ENCODE results near the gene CYP19A1.

The CYP19A1 gene

DNA sequence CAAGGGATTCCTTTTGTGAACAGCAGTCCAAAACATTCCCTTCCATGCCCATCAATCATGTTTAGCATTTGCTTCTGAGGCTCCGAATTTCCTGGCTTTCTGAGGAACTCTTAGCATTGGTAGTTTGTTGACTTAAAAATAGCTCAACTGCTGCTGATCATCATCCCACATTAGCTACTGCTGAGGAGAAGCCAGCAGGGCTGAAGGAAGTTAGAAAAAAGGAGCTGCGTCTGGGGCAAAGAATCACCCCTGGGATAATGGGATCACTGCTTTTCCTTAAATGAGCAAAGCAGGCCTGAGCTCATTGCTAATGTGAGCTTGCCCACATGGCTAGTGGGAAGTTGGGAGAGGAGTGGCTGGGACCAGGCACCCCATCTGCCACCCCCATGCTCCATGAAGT lies 39.8 kb downstream of the CYP19A1 start:
- no peak for DNase-seq (ENCODE audit: low read depth)

DNA sequence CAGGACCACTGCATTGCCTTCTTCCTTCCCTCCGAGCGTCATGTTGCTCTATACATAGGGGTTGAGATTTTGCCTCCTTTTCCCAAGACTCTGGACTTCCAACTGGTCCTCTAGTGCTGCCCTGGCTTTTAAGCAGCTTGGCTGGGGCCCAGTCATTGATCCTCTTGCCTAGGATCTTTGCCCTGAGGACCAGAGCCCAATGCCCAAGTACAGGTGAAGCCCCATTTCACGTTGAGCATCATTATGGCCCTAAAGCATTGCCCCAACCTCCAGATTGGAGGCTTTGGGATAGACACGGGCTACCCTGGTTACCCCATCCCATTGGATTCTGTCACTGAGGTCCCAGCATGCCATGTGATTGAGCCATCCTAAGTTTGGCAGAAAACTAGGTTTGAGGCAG lies 47.7 kb downstream of the CYP19A1 start:
- DNase-seq (ENCODE audit: low read depth): no peak

DNA sequence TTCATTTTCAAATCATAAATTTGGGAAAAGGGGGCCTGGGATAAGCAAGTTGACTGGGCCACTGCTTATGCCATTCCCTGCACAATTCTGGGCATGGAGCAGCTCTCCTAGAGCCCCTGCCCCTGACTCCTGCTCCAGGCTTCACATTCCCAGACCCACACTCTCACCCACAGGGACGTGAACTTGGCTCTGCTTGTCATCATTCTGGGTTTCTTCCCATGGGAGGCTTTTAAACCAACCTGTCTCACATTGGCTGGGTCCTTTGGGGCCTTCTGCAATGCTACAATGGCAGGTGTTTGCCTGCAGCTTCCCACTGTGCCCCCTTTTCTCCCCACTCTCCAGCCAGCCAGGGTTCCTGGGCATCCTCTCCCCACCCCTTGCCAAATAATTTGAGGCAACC lies 49.1 kb downstream of the CYP19A1 start:
- DNase-seq (ENCODE audit: low read depth): no peak

DNA sequence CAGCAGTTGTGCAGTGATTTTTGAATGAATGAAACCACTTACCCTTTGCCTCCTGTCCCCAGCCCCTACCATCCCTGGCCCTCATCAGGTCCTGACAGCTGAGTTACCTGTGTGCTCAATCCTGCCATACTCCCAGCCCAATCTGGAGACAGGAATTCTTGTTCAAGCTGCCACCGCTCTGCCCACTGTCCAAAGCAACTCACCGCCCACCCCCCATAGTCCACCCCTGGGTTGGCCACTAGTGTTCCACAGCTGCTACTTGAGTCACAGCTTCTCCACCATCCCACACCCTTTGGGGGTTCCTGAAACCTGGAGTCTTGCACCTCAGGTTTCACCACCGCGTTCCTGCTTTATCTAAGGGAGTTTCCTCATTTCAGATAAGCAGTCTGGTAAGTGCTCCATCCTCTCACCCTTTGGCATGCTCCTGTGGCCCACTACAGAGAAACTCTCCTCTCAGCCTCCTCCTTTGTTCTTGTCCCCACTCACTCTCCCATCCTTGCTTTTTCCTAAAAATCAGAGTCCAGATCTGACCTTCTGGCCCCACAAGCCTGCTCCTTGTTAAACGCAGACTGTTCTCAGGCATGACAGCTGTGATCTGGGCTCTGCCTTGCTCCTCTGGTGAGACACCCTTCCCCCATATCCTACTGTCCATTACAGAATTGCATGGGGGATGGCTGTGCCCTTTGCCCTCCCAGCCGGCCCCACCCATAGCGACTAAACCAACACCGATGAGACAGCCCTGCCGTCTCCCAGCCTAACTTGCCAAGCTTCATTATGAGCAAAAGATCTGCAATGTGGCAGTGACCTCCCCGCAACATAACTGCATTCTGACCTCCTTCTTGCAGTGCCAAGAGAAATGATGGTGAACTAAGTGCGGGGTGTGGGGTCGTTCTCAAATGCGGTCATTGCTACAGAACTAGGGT lies 50.0 kb downstream of the CYP19A1 start:
- no peak for DNase-seq (ENCODE audit: low read depth)

DNA sequence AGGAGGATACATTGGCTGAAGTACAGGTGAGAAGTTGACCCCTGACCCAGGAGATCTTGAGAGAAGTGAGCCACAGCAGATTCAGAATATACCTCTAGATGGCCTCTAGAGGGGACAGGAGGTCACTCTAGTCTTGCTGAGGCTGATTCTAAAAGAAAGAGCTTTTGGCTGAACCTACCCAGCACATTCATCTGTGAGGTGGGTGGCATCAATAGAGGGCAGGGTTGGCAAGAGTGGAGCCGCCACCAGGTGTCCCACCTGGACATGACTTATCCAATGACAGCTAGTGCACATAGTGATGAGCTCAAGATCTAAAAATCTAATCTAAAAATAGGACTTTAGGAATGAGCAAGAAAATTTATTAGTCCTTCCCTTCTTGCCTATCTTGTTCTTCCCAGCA lies 51.6 kb downstream of the CYP19A1 start:
- DNase-seq (ENCODE audit: low read depth): no peak

DNA sequence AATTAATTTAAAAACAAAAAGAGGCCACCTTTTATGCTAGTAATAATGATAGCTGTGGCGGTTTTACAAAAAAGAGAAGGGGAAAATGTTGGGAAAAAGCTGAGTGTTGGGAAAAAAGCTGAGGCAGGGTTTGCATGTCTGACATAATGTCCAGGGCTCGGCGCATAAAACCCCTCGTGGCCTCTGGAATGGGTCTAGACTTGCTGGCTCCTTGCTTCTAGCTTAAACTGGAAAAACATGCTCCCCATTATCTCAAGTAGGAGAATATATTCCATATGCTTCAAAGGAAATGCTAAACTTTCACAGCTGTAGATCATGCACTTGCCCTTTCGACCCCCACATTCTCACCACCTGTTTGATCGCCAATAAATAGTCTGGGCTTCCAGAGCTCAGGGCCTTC lies 53.0 kb downstream of the CYP19A1 start:
- DNase-seq (ENCODE audit: low read depth): no peak

DNA sequence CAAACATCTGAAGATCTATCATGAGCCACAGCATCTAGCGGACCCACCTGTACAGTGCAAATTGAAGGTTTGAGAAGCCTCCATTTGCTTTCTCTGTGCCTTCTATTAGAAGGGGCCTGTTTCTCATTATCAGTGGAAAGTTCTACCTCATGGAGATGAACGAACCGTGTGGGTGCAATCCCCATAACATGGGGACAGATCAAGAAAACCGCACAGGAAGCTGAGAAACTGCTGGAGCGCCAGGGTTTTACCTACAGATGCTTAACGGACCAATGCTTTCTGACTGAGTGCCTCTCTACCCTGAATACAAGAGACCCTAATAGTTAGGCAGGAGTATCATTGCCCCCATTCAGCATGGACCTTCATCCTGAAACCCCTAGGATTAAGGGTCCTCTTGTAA lies 53.5 kb downstream of the CYP19A1 start:
- DNase-seq (ENCODE audit: low read depth): no peak

DNA sequence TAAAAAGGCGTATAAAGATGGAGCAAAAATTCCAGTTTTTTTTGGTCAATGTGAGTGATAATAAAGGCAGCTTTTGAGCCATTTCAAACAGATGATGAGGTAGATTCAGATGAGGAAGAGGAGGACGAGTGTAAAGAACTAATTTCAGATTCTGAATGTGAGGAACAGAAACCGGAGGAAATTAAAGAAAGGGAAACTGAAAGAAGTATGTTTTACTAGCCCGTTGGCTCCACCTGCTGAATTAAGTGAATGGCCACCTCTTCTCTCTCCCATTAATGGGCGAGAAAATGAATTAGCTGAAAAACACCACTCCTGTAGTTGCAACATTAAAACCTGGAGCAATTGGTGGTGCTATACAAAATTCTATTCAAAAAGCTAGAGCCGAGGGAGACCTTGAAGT lies 55.4 kb downstream of the CYP19A1 start:
- no peak for DNase-seq (ENCODE audit: low read depth)

DNA sequence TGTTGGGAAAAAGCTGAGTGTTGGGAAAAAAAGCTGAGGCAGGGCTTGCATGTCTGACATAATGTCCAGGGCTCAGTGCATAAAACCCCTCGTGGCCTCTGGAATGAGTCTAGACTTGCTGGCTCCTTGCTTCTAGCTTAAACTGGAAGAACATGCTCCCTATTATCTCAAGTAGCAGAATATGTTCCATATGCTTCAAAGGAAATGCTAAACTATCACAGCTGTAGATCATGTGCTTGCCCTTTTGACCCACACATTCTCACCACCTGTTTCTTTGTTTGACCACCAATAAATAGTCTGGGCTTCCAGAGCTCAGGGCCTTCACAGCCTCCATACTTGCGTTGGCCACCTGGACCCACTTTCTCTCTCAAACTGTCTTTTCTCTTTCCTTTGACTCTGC lies 56.2 kb downstream of the CYP19A1 start:
- peak; percentile 31 for DNase-seq (ENCODE audit: low read depth)

DNA sequence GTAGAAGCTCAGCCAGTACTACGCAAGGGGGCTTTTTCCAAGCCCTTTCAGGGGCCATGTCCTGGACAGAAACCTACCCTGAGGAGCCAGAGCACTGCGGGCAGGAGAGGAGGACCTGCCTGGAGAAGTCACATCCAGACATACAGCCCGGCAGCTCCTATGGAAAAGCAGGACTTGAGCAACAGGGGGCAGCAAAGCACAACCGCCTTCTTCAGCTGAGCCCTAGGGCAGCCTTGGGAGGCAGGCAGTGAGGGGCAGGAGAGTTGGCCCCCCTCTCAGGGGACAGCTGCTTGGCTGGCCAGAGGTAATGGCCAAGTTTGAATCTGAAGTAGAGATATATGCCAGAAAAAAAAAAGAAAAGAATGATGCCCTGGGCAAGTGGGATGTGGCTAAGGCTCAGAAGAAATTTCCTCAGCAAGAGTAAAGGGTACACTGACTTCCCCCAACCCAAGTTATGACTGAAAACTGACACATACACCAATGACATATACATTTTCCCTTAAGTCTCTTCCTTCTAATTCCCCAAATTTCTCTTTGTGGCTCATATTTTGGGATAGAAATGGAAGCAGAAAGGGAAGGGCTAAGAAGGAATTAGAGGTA lies 56.9 kb downstream of the CYP19A1 start:
- peak; percentile 59 for DNase-seq (ENCODE audit: low read depth)

DNA sequence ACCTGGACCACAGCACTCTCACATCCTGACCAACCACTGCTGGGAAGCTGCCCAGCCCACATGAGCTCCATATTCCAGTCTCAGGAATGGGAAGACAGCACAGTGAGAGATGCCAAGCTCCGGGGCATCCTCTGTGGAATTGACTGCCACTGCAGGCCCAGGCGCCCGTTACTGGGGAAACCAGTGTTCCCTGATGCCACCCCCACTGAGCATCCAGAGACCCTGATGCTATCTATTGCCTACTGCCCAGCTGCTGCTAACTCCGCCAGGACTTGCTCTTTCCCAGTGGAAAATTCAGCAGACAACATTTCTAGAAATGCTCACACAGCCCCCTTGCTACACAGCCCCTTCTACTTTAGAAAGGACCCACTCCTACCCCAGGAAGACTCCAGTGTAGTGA lies 57.6 kb downstream of the CYP19A1 start:
- DNase-seq (ENCODE audit: low read depth): no peak

DNA sequence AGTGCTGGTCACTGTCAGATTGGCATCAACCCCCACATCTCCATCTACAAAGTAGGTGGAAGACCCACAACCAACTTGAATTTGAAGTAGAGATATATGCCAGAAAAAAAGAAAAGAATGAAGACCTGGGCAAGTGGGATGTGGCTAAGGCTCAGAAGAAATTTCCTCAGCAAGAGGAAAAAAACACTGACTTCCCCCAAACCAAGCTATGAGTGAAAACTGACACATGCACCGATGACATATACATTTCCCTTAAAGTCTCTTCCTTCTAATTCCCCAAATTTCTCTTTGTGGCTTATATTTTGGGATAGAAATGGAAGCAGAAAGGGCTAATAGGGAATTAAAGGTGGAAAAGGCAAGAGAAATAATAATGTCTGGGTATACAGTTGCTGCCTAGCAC lies 59.0 kb downstream of the CYP19A1 start:
- DNase-seq (ENCODE audit: low read depth): no peak

DNA sequence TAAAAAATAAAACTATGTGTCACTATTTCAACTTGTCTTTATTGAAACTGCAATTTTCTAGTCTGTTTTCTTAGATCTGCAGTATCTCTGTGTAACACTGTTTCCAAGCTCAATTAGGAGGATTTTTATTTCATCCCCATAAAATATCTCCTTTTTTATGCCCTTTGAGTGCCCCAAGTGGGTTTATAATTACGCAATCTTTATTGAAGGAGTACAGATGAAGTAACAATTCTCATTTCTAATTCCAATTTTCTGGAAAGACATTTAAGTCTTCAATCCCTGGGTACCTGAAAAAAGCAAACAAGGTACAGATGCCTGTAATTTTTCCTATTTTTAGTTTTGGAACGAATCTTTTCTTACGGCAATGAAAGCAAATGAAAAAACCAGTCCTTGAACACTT lies 61.3 kb downstream of the CYP19A1 start:
- DNase-seq (ENCODE audit: low read depth): no peak

DNA sequence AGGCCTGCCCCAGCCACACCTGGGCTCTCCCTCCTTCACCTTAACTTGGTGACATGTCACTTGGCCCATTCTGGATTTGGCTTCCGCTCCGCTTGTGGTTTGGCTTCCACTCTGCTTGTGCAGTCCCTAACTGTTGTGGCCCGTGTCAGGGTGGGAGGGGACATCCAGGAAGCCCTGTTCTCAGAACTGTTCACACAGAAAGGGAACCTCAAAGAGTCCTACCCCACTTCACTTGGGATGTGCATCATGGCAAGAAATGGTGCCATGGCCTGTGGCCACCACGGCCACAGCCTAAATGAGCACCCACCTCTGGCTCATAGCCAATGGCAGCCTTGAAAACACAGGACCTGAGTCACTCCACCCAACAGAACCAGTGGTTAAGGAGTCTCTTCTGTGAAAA lies 63.4 kb downstream of the CYP19A1 start:
- no peak for DNase-seq (ENCODE audit: low read depth)

DNA sequence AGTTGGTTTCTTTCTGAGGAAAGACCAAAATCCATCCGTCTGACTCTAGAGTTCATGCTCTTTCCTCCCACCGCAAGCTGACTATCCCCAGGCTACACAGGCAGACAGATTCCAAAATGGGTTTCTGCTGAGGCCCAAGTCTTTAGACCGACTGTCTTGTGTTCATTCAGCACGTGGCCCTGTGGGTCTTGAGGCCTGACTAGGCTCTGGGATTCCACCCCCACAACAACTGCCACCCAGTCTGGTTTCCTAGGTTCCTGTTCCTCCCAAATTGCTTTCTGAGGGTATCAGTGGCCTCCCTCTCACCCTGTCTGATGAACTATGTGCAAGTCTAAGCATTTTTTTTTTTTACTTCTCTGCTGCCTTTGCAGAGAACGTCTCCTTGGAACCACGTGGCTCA lies 67.7 kb downstream of the CYP19A1 start:
- no peak for DNase-seq (ENCODE audit: low read depth)

DNA sequence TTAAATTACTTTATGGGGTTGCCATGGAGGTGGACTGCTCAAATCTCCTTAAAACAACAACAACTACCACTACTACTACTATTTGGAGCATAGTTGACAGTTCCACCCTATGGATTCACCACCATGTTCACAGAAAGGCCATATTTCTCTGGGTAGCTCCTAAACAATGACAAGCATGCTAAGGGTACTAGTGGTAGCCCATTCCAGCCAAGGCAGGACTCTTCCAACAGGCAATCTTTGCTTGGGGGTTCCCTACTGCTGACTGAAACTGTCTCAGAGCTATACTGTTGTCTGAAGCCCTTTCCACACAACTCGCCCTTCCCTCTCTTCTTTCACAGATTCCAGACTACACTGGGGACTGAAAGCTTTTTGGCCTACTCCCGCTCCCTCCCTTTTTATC lies 68.9 kb downstream of the CYP19A1 start:
- DNase-seq (ENCODE audit: low read depth): no peak

DNA sequence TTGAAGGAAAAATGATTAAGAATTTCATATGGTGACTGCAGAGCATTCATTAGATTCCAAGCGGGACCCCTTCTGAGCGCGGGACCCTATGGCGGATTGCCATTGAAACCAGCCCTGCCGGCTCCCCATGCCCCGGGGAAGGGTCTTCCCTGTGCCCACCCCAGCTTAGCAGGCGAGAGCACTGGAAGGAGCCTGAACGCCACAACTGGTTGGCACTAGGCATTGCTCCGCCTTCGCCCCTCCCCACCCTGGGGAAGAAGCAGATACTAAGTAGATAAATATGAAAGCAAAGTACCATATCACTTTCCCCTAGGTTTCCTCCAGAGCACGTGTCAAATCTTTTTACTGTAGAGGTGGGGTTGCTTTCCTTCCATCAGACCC lies 70.7 kb downstream of the CYP19A1 start:
- no peak for DNase-seq (ENCODE audit: low read depth)

DNA sequence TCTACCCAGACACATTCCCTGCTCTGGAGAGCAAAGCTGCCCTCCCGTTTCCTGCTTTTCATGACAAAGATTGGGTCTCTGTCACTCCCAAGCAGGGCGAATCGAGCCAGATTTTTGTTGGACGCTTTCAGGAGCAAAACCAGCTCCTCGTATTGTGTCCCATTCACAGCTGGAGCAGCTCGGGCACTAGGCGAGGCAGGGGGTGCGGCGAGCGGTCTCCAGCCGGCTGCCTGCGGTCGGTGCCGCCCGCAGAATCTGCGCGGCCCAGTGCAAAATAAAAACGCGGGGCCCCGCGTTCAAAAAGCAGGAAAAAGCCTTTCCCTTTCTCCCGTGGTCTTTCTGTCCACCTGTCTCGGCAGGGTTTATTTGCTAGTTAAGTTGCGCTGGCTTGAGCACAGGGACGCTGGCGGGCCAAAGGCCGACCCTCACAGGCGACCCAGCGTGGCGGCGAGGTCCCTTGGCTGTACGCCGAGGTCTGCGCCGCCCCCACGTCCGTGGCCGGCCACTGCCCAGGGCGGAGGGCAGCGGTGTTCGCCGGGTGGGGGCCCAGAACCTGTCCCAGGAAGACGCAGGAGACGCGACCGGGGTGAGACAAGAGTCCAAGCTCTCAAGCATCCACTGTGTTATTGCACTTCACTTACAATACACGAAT lies 71.2 kb downstream of the CYP19A1 start:
- no peak for DNase-seq (ENCODE audit: low read depth)

DNA sequence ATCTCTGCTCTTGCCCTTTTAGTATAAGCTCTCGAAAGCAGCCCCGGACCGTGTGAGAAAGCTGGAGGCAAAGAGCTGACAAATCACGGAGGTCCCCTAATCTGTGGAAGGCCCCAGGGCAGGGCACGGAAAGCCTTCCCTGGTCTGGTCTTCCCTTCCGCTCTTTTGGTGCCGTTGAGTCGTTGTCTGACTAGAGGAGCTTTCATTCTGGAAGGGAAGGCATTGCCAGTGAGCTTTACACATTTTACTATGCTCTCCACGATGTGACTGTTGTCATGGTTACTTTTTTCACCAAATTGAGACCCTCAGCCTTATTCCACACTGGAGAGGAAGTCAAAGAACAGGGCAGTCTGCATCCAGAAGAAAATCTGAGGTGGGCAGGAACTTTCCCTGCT lies 71.7 kb downstream of the CYP19A1 start:
- DNase-seq (ENCODE audit: low read depth): no peak

DNA sequence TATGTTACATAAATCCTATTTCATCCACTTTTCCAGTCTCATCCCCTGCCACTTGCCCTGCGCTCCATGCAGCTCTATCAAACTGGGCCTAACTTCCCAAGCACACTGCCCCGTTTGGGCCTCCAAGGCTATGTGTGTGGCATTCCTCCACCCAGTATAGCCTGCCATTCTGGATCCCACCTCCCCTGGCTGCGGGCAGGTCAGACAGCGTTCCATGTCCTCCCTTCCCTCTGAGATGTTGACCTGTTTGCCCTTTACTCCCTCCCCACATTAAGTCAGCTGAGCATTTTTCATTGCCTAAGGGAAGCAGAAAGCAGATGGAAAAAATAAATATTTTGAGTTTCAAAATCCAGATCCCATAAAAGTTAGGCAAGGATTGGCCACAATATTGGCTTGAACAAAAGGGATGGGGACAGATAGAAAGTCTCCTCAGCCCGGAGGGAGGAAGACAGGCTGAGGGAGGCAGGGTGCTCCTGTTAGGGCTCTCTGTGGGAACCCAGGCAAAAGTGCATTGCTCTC lies 73.3 kb downstream of the CYP19A1 start:
- DNase-seq (ENCODE audit: low read depth): no peak

DNA sequence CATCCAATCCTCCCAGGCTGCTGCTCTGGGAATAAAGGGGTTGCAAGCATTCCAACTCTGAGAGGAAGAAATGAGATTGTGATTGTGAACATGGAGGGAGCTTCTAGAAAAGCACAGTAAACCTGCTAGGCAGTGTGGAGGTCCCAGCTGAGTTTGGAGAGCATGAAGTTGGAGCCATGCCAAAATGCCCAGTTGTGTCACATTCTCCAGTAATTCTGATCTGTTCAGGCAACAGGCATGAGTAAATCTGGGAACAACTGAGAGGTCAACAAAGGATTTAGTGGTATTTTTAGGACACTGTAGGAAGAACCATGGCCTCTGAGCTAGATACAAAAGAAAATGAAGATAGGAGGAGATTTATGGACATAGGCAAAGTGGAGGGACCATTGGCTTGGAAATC lies 74.7 kb downstream of the CYP19A1 start:
- no peak for DNase-seq (ENCODE audit: low read depth)

DNA sequence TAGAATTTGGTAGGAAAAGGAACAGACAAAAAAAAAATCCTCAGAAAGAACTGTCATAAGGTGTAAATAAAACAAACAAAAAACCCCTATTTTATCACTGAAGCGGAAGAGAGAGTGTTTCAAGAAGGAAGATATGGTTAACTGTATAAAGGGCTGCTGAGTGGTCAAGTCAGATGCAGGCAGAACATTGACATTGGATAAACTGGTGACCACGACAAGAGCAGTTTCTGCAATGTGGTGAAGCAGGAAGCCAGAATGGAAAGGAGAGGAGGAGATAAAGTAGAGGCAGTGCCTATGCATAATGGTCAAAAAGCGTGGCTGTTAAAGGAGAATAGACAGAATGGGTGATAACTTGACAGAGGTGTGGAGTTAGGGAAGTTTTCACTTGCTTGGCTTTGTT lies 75.3 kb downstream of the CYP19A1 start:
- no peak for DNase-seq (ENCODE audit: low read depth)

DNA sequence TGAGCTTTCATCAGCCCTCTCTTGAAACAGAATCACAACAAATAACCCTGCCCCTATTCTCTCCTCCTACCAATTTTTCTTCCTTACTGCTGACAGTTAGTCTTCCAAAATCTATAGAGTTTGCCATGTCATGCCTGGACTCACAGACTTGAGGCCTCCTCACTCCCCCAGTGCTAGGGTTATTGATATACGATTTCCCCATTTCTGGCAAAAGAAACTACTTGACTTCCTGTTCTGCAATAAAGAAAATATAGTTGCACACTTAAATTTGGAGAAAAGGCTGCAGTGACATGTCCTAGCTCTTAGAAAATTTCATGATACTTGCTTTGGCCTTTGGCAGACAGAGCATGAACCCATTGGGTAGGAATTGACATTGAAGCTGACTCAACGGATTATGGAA lies 75.9 kb downstream of the CYP19A1 start:
- DNase-seq (ENCODE audit: low read depth): no peak
